CD4-positive, alpha-beta T cell treated with Interferon alpha-2 for 1 hour (primary cell): ENCODE results near the gene NPAS3.

ENCODE experiments used
- DNase-seq, 2 donors: peaks; one replicate each; pipeline ENCODE4 v3.0.0-alpha.2; 2020 to 2022

The NPAS3 gene

DNA sequence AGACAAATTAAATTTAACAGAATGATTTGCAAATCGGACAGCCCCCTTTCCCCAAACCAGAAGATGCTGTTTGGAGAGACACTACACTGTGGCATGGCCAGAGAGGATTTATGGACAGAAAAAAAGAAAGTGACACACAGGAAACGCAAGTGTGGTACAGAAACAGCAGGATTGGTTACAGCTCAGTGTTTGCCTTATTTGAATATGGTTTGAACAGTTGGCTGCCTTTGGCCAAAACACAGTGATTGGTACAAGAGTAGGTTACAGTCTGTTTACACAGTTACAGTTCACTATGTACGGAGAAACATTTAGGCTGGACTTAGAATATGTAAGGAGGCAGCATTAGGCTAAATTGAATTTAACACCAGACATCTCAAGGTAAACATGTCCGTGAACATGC lies 335.3 kb downstream of the NPAS3 start:
- DNase-seq = no peak

DNA sequence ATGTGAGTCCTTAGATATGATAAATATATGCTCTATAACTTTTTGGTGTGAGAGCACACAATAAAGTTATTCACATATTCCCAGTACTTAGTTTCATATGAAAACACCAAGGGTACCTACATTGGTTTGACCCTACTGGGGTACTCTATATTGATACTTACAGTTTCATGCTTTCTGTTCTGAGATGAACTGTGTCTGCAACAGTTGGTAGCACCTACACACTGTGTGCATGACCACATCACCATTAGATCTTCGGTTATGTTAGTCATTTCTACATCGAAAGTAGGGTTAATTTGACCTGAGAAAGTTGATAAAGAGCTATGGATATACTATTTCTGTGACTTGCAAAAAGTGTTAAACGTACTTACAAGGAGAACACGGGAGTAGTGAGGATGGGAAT lies 337.2 kb downstream of the NPAS3 start:
- DNase-seq = no peak

DNA sequence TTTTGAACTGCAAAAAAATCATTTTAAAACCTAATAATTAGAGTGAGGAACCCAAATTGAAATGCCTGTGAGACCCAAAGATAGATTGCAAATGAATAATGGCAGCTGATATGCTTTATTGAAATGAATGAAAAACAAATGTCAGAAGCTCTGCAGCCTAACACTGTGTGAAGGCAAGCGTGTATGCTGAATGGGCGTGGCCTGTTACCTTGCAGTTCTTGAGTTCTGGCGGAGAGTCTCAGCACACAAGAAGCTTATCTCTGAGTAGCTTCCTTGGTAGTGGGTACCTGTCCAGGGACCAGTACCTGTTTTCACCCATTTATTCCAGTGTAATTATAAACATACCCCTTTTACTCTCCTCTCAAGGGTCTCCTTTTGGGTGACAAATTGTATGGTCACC lies 341.2 kb downstream of the NPAS3 start:
- DNase-seq = no peak

DNA sequence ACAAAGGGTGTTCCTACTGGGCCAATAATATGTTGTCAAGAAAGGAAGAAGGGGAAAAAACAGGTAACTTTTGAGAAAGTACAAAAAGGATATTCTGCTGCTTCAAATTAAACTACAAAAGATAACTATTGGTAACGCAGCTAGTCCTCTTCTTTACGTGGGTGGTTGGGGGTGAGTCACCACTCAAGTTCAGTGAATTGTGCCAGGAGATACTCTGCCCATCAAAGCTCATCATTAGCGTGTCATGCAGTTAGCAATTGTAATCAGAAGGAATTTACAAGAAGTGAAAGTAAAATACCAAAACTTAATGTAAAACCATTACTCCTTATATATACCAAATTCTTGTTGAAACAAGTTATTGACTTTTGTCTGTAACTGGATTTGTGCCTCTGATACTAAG lies 342.0 kb downstream of the NPAS3 start:
- no peak for DNase-seq

DNA sequence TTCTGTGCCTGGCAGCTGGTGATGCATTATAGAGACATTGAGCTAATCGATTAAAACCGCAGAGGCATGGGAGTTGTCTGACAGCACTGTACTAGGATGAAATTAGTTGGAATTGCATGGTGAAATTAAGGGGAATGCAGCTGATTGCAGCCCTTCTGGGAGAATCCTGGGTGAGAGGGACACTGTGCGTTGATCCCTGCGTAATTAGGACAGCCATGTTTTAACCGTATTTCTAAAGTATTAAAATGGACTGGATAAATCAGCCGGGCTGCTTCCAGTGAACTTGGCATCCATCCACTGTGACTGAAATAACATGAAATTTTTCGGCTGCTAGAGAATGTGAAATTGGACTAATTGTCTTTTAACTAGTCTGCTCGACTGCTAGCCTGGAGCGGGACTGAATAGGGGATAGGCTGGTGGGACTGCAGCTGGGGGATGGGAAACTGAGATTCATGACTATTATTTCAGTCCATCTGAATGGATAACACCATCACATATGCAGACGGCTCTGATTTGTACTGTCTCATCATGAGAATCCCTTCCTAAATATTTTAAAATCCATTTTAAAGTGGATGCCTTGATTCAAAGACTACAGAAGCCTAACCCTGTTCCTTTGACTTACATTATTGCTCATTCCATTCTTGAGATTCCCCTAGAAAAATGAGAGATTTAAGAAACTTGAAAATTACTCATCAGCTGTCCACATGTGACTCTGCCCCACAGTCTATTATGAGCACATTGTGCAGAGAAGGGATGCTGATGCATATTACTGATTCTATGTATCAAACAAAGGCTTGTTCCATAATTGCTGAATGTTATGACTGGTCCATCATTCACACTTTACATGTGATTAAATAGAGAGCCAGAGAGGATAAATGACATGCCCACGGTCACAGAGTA lies 343.9 kb downstream of the NPAS3 start:
- no peak for DNase-seq

DNA sequence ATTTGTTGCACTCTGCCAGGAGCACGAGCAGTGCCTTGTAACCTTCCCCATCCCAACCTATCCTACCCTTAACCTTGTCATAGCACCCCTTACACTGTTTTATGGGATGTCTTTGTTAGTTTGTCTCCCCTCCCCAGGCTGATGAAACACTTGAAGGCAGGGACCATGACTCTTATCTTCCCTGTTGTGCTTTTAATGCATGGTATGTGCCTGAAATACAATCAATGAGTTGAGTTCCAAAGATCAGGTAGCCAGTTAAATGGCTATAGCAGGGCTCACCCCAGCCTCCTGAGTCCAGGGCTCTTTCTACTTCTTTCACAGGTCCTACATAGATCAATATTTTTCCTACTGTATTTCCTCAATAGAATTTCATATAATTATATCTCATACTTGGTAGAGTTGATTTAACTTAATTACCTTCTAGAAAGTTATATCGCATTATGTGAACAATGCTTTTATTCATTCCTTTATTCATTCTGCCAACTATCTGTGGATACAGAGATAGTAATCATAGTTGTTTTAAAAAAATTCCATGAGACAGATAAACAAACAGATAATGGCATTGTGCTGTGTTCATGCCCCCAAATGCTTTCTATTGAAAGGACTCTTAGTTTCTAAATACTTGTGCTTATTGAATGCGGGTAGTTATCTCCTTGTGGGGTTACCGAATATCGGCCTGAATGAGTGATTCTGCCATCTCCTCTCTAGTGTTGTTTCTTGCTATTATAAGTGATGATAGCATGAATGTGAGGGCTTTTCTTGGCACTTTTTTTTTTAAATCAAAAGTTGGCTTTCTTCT lies 347.4 kb downstream of the NPAS3 start:
- DNase-seq = no peak

DNA sequence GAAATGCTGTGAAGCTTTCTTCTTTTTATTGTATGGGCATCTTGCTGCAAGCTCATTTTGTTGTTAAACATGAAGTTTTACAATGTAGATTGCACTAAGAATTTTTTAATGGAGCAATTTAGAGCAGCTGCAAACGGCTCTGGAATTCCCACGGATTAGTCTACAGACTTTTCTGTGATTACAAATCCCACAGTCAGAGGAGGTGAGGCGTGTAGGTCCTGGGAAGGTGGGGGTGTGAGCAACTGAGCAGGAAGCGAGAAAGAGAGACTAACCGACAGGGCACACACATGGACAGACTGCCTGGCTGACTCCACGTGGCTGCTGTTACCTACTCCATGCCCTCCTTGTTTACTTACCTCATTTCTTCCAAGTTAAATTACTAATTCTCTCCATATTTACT lies 348.5 kb downstream of the NPAS3 start:
- DNase-seq = no peak

DNA sequence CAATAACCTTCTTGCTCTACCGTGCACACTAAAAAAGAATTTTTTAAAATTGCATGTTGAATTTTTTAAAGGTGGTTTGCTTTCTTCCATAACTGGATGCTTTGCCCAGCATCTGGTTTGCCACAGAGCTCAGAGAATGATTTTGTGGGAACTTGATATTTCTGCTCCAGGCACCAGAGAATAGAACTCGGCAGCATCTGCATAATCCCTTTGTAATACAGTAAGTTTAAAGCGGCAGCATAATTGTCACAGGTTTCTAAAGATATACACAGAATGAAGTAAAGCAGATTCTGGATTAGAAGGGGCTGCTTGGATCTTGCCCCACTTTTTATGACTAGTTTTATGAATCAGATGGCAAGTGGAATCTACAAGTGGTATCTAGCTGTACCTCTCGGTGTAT lies 352.0 kb downstream of the NPAS3 start:
- no peak for DNase-seq

DNA sequence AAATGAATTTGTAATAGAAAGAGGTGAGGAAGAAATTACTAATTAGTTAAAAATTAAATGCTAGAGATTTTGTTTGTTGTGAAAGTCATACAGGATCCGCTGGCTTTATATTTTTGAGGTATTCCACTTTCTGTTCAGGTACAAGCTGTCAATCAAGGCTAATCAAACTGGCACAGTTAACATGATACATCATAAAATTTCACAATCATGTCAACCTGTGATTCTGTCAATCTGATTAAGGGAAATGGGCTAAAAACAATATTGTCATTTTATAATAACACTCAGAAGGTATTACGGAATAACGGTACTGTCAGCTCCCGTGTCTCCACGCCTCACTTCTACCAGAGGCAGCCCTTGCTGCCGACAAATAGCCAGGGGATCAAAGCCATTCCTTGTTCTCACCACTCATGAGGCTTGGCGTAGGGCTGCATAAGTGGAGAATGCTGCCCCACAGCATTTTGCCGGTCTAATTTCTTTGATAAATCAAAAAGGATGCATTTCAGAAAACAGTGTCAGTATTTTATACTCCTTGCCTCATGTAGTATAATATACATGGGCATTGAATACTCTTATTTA lies 352.9 kb downstream of the NPAS3 start:
- DNase-seq = no peak

DNA sequence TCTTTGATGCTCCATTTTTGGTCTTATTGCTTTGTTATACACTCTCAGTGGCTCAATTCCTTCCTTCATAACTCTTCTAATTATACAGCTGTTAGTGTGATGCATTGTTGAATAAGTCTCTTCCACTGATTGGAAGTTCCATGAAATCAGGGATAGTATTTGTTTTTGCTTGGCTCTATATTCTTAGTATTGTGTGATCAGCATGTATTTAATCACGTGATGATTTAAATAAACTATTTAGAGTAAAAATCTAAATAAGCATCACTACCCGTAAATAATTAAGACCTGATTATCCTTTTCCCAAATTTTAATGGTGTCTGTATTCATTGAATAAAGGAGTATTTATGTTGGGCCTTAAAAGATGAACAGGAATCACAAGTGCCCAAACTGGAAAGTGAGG lies 355.7 kb downstream of the NPAS3 start:
- no peak for DNase-seq

DNA sequence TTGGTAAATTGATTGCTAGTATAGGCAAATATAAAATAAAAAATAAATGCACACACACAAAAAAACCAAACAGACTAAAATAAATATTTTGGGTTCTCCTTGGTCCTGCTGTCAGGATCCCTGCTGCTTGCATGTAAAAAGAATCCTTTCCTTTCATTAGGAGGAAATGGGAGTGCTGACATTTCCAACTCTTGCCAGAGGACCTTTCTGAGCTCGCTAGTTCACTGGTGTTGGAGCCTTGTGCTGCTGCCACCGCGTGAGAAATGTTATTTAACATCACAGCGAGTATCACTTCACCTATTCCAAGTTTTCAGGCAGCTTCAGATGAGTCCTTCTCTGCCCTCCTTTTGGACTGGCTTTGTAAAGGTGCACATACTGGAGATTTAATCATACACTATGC lies 358.9 kb downstream of the NPAS3 start:
- no peak for DNase-seq

DNA sequence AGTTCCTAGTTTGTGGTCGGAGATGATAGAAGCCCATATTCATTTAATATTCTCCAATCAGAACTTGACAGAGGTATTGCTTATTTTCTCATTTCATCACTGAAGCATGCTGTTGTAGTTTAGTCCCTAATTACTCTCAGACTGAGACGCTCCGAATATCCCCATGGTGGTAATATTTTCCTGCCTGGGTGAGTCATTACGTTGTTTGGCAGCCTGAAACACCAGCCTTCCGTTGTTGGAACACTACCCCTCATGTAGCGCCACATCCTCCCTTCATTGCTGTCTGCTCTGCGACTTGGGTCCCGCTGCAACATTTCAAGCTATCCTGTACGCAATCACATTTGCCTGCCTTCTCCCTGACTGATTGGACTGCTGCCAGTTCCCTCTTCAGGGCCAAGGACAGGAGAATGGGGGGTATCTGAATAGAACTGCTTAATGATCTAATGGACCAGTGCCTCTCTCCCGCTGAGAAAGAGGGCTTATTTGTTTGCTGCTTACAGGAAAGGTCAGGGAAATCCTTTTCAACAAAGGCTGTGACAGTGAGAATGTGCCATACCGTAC lies 369.1 kb downstream of the NPAS3 start:
- DNase-seq = no peak

DNA sequence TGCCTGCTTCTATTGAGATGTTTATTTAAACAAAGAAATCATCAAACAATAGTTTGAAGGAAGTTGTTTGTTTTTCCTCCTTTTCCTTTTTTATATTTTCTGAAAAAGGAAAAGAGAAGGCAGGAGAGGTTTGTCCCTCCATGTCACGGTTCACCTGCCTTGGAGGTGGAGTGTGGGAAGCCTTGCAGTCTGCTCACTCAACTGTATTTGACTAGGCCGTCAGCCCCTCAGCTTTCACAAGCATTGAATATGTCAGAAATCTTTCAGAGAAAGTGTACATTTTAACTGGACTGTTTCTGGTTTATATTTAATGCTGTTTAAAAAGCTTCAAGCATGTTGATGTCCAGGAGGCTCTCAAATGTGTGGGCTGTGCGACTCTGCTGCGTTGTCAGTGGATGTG lies 370.4 kb downstream of the NPAS3 start:
- DNase-seq = no peak

DNA sequence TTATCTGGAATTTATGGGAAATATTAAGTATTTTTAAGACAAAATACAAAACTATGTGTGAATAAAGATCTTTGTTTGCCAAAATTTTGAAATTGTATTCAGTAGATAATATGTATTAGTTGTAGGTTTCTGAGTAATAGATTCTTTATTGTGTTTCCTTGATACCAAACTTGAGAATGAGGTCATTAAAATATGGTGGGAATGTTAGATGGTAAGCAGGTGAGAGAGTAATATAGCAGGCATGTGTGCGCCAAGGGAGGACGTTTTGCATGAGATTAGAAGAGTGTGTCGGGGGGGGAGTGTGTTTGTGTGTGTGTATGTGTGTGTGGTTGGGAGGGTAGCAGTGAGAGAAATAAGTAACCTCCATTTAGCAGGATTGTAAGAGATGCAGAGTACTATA lies 376.5 kb downstream of the NPAS3 start:
- DNase-seq = no peak

DNA sequence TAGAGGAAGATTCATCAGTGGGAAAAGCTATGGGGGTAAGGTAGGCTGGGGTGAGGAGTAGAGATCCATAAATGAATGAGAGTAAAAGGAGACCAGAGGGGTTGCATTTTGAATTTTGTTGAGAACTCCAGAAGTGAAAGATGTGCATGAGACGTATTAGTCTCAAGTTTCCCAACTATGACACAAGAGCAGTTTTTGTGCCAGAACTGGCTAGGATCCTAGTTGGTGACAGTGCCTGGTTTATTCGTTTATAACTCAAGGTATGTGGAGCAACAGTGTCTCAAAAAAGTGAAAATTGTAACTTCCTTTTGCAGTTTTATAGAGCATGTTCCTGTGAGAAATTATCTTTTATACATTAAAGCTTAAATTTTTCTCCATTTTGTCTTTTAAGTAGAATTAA lies 377.0 kb downstream of the NPAS3 start:
- DNase-seq = no peak

DNA sequence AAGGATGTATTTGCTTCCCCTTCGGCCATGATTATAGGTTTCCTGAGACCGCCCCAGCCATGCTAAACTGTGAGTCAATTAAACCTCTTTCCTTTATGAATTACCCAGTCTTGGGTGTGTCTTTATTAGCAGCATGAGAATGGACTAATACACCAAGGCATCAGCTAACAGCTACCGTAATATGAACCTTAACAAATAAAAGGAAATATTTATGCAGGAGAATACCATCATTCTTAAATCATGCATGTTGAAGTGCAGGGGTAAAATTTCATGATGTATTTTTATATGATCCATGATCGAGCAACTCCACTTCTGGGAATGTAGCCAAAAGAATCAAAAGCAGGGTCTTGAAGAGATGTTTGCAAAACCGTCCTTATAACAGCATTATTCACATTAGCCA lies 379.0 kb downstream of the NPAS3 start:
- DNase-seq = no peak

DNA sequence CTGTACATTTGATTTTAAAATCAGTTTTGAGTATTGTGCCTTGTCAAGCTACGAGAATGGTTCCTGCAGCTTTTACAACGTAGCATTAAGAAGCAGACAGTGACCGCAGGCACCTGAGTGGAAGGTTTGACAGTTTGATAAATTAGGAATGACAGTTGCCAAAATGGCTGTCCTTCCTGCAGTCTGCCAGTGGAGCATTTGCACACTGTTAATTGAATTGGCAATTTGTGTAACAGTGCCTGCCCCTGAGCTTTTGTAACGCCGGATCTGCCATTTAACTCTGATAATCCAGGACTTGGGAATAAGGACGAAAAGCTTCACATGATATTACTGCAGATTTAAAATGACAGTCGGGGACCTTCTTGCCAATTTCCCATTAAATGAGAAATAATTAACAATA lies 385.3 kb downstream of the NPAS3 start:
- no peak for DNase-seq

DNA sequence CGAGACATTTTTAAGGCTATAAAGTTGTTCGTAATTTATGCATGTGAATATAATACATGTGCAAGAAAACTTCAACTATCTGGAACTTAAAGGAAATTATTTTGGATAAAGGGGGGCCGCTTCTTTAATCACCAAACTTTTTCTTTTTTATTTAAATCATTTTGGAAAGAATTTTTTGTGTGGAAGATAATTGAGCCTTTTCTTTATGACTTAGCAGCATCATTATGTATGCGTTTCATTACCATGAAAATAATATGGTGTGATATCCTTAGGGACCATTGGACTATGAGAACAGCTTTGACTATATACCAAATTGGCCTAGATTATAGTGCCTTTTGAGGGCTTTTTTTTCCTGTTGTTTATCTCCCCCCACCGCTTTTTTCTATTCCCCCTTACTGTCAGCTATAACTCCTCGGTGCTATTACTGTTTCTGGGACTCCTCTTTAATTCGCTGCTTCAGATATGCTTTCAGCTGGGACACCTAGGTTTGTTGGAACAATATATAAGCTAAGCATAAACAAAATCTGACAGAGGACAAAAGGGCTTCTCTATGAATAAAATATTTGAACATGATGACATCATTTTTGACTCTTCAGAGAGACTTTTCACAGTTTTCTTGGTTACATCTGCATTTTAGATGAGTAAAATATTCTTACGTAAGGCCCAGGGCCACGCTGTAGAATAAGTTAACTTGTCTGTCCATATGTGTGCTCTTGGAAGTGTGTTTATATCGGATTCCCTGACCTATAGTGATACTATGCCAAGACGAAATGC lies 392.7 kb downstream of the NPAS3 start:
- DNase-seq = no peak

DNA sequence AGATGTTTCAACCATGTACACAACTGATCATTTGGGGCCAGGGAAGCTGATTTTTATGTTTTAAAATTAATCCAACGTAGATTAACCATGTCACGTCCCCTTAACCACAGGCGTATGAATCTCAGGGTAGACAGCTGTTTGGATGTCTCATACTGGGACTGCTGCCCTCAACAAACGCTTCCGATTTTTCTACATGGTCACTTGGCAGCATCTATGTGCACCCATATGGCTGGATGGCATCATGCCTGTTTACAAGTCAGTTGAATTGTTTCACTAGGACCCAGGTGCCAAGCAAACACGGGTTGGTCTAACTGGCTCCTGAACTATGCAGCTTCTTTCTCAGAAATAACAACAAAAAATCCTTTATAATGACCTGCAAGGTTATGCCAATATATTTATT lies 393.8 kb downstream of the NPAS3 start:
- DNase-seq = no peak

DNA sequence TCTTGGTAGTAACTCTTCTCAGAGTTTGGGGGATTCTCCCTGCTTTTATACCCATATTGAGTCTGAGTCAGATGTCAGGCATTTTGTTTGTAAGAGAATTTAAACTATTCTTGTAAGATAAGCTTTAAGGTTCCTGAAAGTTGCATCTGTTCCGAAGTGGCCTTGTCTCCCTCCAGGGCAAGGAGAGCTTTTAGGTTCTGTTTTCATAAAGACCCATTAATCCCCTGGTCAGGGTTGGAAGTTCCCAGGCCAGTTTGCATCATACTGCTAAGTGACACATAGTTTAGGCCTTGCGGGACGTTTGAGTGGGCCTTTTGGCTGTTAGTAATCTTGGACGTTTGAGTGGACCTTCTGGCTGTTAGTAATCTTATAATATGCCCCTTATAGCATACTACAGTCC lies 396.7 kb downstream of the NPAS3 start:
- no peak for DNase-seq

DNA sequence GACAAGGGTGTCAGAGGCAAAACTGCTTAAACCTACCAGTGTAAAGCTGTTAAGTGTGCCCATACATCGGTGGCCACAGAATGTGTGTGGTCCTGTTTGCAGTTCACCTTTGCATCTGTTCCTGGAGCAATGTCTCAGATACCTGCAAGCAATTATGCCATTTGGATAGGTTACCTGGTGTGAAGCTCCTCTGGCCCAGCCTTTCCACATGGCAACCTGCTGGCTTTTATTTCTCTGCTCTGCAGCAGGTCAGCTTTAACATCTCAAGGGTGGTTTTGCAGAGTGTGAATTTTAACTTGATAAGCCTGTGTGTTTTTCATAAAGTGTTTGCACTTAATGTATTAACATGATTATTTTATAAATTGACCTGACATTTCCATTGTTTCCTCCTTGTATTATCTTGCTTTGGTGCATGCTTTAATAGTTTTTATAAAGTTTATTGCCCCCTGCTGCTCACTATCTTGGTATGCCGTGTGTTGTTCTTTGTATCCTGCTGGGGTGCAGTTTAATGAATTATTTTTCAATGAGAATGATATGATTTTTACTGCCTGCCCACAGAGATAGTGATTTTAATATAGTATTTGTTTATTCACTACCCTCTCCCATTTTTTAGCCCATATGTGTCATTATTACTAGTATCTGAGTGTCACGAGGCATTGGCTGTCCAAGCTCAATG lies 403.8 kb downstream of the NPAS3 start:
- no peak for DNase-seq

DNA sequence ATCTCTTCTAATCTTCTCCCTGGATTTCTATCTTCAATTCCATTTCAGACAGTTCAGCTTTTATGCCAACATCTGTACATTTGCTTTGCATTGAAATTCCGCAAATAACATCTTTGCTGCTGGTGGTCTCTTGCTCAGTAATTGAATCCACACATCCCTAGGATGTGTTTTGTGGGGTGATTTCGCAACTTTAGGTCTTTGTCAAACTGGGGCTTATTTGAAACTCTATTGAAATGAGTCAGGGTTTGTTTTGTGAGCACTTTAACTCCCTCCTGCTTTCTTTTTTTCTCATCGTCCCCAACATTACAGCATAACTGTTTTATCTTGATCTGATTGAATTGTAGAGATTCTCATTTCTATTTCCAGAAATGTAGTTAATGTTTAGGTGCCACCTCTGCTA lies 404.3 kb downstream of the NPAS3 start:
- no peak for DNase-seq
